GM12875 (cell line): ENCODE measurements around the gene AK5.

Experiments used
- H3K4me3 ChIP-seq: one replicate; pipeline ENCODE4 v1.5.1; 2011; ENCODE audit warnings: low read depth, low read length, control low read depth
- CTCF ChIP-seq: IDR thresholded peaks from 2 replicates; pipeline ENCODE4 v1.5.1; 2011; ENCODE audit warnings: low read depth, mild to moderate bottlenecking, control low read depth, inconsistent platforms, low read length, moderate library complexity, borderline replicate concordance; ENCODE audit not compliant: insufficient read depth

The AK5 gene

GRCh38 chr1:77489910-77490309, 208.1 kb downstream of the AK5 start:
- H3K4me3 ChIP-seq: no peak overlapping the region
- TF ChIP-seq CTCF: no peak

- TF ChIP-seq CTCF: no peak
- no peak overlapping the region for H3K4me3 ChIP-seq
Observed at GRCh38 chr1:77494026-77494425, 212.2 kb downstream of the AK5 start.

- TF ChIP-seq CTCF: no peak
- H3K4me3 ChIP-seq: no peak overlapping the region
Observed at GRCh38 chr1:77498918-77499317, 217.1 kb downstream of the AK5 start.

GRCh38 chr1:77499466-77499865, 217.6 kb downstream of the AK5 start:
- no peak overlapping the region for H3K4me3 ChIP-seq
- TF ChIP-seq CTCF: no peak

- no peak for TF ChIP-seq CTCF
Observed at GRCh38 chr1:77504986-77505385, 223.2 kb downstream of the AK5 start.

GRCh38 chr1:77506771-77507170, 225.0 kb downstream of the AK5 start:
- no peak overlapping the region for H3K4me3 ChIP-seq
- no peak for TF ChIP-seq CTCF

More at GRCh38 chr1:77504986-77505385, 223.2 kb downstream of the AK5 start:
- H3K4me3 ChIP-seq: no peak overlapping the region

GRCh38 chr1:77509051-77509492, 227.3 kb downstream of the AK5 start:
- H3K4me3 ChIP-seq: no peak overlapping the region
- no peak for TF ChIP-seq CTCF
